HAP-1 (cell line): ENCODE results near the gene GRIN1.

Experiments used
- DNase-seq, 2 experiments: peaks; one replicate each; pipeline ENCODE4 v3.0.0-alpha.2; 2016 to 2020; ENCODE audit warnings: low spot score in 2 of 2
- H3K27me3 ChIP-seq: fragments of 250-450 bp; sonication (Bioruptor Pico); 2 replicates; pipeline ENCODE4 v1.5.1; 2020; ENCODE audit warnings: low read depth, mild to moderate bottlenecking, moderate library complexity
- H3K36me3 ChIP-seq: fragments of 250-450 bp; sonication (Bioruptor Pico); replicated peaks from 2 replicates; pipeline ENCODE4 v1.5.1; 2020; ENCODE audit warnings: mild to moderate bottlenecking
- H3K4me1 ChIP-seq: fragments of 250-450 bp; sonication (Bioruptor Pico); 2 replicates; pipeline ENCODE4 v1.5.1; 2020; ENCODE audit warnings: mild to moderate bottlenecking
- H3K4me3 ChIP-seq: fragments of 250-450 bp; sonication (Bioruptor Pico); 2 replicates; pipeline ENCODE4 v1.5.1; 2020; ENCODE audit warnings: mild to moderate bottlenecking, moderate library complexity
- H3K9me3 ChIP-seq: fragments of 250-450 bp; sonication (Bioruptor Pico); 2 replicates; pipeline ENCODE4 v1.5.1; 2020; ENCODE audit warnings: mild to moderate bottlenecking, moderate library complexity
- in situ Hi-C: fragments of 300-500 bp; cut with MboI; formaldehyde crosslinking; loops from 3 replicates; pipeline ENCODE4 v1.14.3; 2020; ENCODE audit warnings: low sequenced_read_pairs, inconsistent platforms, mixed read lengths

Gene GRIN1

GRCh38 chr9:137195525-137196220, 56.7 kb downstream of the GRIN1 start:
- Histone ChIP-seq H3K36me3 (peaks cover 3% of the 10 kb centered on the region), H3K27me3 (no peaks in the 10 kb centered on the region), H3K9me3 (no peaks in the 10 kb centered on the region), H3K4me1 (peaks cover 14% of the 10 kb centered on the region), H3K4me3 (no peak overlapping the region)
- DNase-seq = no peak
- in situ Hi-C loops = no loop called here

GRCh38 chr9:137198051-137198901, 59.3 kb downstream of the GRIN1 start:
- no peak for DNase-seq
- Histone ChIP-seq H3K4me1 (peaks cover 22% of the 10 kb centered on the region), H3K27me3 (no peaks in the 10 kb centered on the region), H3K36me3 (no peaks in the 10 kb centered on the region; the same call in 1 of the 2 replicates), H3K4me3 (peak overlapping the region; percentile 30), H3K9me3 (no peaks in the 10 kb centered on the region)
- in situ Hi-C loops = no loop called here

DNA sequence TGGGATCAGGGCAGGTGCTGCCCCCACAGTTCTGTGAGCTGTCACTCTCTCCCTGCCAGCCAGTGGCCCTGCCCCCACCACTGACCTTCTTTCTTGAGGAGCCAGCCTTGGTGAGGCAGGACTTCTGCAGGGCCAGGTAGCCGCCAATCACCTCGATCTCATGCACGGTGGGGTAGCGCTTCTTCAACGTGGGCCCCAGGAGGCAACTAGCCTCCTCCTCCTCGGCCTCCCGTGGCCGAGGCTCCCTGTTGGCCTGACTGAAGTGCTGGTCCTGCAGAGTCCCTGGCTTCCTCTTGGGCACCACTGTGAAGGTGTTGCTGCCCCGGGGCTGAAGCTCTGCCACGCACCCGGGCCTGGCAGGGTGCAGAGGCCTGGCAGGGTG, 59.9 kb downstream of the GRIN1 start:
- no peak for DNase-seq
- in situ Hi-C loops = no loop called here
- no peaks in the 10 kb centered on the region for H3K9me3 ChIP-seq
- H3K36me3 ChIP-seq = peaks cover 2% of the 10 kb centered on the region; the same call in 1 of the 2 replicates
- H3K4me1 ChIP-seq = peaks cover 24% of the 10 kb centered on the region
- H3K27me3 ChIP-seq = no peaks in the 10 kb centered on the region
- peak overlapping the region; percentile 30 for H3K4me3 ChIP-seq

DNA sequence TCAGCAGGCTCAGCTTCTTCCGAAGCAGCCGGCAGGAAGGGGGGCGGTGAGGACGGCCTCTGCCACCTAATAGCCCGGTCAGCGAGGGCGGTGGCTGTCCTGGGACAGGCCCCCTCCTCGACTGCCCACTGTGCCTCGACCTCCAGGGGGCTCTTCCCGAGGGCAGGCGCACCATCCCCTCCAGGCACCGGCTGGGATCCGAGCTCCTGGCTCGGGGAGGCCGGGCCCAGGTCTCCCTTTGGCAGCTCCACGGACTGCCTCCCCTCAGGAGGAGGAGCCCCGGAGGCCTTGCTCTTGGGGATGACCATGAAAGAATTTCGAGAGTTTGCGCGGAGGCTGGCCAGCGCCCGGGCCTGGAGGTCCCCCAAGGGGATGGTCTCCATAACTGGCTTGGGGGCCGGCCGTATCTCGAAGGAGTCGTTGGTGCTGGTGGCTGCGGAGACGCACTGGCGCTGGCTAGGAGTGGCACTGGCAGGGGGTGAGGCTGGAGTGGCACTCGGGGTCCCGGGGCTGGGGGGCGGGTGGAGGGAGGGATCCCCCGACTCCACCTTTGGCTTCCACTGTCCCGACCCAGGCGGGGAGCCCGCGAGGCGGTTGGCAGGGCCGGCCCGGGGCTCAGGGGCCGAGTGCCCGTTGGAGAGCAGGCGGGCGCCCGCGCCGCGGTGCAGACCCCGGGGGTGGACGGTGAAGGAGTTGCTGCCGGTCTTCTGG, 60.6 kb downstream of the GRIN1 start:
- Histone ChIP-seq H3K4me1 (peaks cover 31% of the 10 kb centered on the region), H3K4me3 (peak overlapping the region; percentile 30), H3K36me3 (peaks cover 9% of the 10 kb centered on the region; the same call in 1 of the 2 replicates), H3K27me3 (no peaks in the 10 kb centered on the region), H3K9me3 (no peaks in the 10 kb centered on the region)
- in situ Hi-C loops = no loop called here
- no peak for DNase-seq

DNA sequence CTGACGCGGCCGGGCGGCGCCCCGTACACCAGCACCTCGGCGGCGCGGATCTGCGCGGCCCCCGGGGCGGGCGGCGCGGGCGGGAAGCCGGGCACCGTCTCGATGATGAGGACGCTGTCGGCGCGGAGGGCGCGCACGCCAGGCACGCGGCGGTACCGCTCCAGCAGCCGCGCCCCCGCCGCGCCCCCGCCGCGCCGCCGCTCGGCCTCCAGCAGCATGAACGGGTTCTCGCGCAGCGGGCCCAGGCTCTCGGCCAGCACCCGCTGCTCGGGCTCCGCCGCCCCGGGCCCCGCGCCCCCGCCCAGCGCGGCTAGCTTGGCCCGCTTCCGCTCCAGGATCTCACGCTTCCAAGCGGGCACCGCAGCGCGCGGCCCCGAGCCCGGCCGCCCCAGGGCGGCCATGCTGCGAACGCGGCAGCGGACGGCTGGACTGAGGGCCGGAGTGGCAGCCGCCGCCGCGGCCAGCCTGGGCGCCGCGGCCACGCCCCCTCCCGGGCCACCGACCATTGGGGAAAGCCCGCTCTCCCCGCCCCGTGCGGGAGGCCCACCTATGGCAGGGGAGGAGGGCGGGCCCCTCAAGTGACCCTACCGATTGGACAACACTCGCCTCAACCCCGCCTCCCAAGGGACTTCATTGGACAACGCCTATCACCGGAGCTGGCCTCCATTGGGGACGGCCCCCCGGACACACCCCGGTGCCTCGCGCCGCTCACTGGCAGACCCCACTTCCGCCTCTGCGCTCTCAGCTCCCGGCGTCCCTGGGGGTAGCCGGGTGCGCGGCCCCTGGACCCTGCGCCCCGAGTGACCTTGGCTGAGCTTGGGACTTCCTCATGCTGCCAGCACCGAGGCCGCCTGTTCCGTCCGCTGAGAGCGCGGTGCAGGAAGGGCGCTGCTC, 61.6 kb downstream of the GRIN1 start, which contains the start of gene TPRN:
Gene TPRN, minus strand, starts transcription at position 431 of the 894 bp plus-strand sequence. Its CDS starts 30 bp downstream, at position 401.
- peaks cover 32% of the 10 kb centered on the region for H3K4me1 ChIP-seq
- H3K4me3 ChIP-seq = peak within 1 kb of the TSS; percentile 58
- H3K9me3 ChIP-seq = no peaks in the 10 kb centered on the region
- in situ Hi-C loops = no loop called here
- peak; percentile 99 to 100 for DNase-seq
- H3K36me3 ChIP-seq = peaks cover 13% of the 10 kb centered on the region; the same call in 1 of the 2 replicates
- no peaks in the 10 kb centered on the region for H3K27me3 ChIP-seq

DNA sequence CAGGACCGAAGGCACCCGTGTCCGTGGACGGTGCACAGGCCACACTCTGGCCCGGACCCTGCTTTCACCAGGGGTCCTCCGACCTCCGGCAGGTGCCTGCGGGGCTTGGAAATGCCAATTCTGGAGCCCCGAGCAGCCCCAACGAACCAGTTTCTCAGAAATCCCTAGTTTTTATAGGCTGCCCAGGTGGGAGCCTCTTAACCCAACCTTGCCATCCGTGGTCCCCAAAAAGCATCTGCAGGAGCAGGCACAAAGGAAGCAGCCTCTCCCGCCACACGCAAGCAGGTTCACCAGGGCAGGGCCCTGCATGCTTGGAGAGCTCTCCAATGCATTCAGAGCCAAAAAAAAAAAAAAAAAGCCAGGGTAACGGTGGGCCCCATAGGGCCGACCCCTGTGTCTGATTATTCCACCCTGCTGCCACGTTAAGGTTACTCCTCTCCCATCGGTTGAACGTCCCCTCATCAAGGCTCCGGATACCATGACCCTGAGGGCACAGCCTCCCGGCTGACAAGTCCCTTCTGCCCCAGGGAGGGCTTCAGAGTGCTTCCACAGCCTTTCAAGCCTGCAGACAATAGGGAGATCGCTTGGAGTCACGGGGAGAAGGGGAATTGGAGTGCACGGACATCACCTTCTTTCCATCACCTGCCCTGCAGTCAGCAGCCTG, 62.4 kb downstream of the GRIN1 start:
- Histone ChIP-seq H3K4me3 (peak overlapping the region; percentile 58), H3K4me1 (peaks cover 34% of the 10 kb centered on the region)
- in situ Hi-C loops = no loop called here

GRCh38 chr9:137202966-137203365, 64.0 kb downstream of the GRIN1 start:
- H3K36me3 ChIP-seq = peaks cover 16% of the 10 kb centered on the region
- H3K4me1 ChIP-seq = peaks cover 35% of the 10 kb centered on the region
- in situ Hi-C loops = no loop called here
- no peak overlapping the region for H3K4me3 ChIP-seq
- H3K9me3 ChIP-seq = no peaks in the 10 kb centered on the region
- no peaks in the 10 kb centered on the region for H3K27me3 ChIP-seq
- DNase-seq = no peak

More for the DNA sequence above, 62.4 kb downstream of the GRIN1 start:
- Histone ChIP-seq H3K36me3 (peaks cover 13% of the 10 kb centered on the region), H3K9me3 (no peaks in the 10 kb centered on the region), H3K27me3 (no peaks in the 10 kb centered on the region)
- DNase-seq = no peak

DNA sequence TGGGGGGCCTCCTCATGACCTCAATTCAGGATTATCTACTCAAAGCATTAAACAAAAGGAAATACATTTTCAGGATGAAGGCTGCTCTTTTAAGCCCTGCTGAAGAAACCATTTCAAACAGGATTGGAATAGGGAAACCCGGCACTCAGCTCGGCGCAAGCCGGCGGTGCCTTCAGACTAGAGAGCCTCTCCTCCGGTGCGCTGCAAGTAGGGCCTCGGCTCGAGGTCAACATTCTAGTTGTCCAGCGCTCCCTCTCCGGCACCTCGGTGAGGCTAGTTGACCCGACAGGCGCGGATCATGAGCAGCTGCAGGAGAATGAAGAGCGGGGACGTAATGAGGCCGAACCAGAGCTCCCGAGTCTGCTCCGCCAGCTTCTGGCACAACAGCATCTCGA, 65.8 kb downstream of the GRIN1 start:
- DNase-seq = no peak
- H3K36me3 ChIP-seq = peaks cover 19% of the 10 kb centered on the region
- H3K9me3 ChIP-seq = no peaks in the 10 kb centered on the region
- in situ Hi-C loops = no loop called here
- H3K4me1 ChIP-seq = peaks cover 23% of the 10 kb centered on the region
- H3K27me3 ChIP-seq = no peaks in the 10 kb centered on the region
- H3K4me3 ChIP-seq = peak overlapping the region; percentile 90

- Histone ChIP-seq H3K4me1 (peaks cover 23% of the 10 kb centered on the region), H3K4me3 (peak within 1 kb of the TSS; percentile 90), H3K36me3 (peaks cover 21% of the 10 kb centered on the region), H3K9me3 (no peaks in the 10 kb centered on the region), H3K27me3 (no peaks in the 10 kb centered on the region)
- peak; percentile 60 to 95 for DNase-seq
- in situ Hi-C loops = no loop called here
These were observed 66.4 kb downstream of the GRIN1 start, which contains the start of the genes NDOR1 and TMEM203 for GRCh38 chr9:137205126-137206069. Gene NDOR1 (plus strand): TSS chr9:137205700. CDS start chr9:137205778, 78 bp downstream. Gene TMEM203 (minus strand): TSS chr9:137205648. CDS start chr9:137205414, 234 bp downstream.

DNA sequence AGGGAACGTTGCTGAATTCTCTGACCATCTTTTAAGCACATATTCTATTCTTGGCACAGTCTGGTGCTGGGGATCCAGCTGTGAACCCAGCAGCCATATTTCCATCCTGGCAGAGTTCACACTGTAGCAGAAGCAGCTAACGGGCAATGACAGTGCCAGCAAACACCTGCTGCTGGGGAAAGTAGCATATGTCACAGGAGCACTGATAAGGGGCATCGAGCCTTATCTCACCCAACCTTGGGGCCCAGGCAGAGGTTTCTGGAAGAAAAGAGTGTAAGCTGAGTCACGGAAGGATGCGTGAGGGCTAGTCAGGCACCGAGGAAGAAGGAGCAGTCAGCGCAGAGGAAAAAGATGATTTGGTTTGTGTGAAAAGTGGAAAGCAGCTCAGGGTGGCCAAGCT, 67.6 kb downstream of the GRIN1 start:
- in situ Hi-C loops = no loop called here
- H3K9me3 ChIP-seq = no peaks in the 10 kb centered on the region

GRCh38 chr9:137211532-137211931, 72.6 kb downstream of the GRIN1 start:
- Histone ChIP-seq H3K4me1 (peaks cover 1% of the 10 kb centered on the region), H3K36me3 (peaks cover 29% of the 10 kb centered on the region)
- in situ Hi-C loops = no loop called here

More for the DNA sequence above, 67.6 kb downstream of the GRIN1 start:
- Histone ChIP-seq H3K36me3 (peaks cover 21% of the 10 kb centered on the region), H3K27me3 (no peaks in the 10 kb centered on the region), H3K4me1 (peaks cover 21% of the 10 kb centered on the region), H3K4me3 (peak overlapping the region; percentile 90)
- DNase-seq = no peak

More at GRCh38 chr9:137211532-137211931, 72.6 kb downstream of the GRIN1 start:
- H3K4me3 ChIP-seq = no peak overlapping the region
- no peaks in the 10 kb centered on the region for H3K27me3 ChIP-seq
- DNase-seq = no peak
- H3K9me3 ChIP-seq = no peaks in the 10 kb centered on the region
